ENCODE data around the gene SORBS1.

The SORBS1 gene

GRCh38 chr10:95408983-95409873, 151.9 kb downstream of the SORBS1 start:
- DNase-seq (ENCODE audit: low read depth): no peak

DNA sequence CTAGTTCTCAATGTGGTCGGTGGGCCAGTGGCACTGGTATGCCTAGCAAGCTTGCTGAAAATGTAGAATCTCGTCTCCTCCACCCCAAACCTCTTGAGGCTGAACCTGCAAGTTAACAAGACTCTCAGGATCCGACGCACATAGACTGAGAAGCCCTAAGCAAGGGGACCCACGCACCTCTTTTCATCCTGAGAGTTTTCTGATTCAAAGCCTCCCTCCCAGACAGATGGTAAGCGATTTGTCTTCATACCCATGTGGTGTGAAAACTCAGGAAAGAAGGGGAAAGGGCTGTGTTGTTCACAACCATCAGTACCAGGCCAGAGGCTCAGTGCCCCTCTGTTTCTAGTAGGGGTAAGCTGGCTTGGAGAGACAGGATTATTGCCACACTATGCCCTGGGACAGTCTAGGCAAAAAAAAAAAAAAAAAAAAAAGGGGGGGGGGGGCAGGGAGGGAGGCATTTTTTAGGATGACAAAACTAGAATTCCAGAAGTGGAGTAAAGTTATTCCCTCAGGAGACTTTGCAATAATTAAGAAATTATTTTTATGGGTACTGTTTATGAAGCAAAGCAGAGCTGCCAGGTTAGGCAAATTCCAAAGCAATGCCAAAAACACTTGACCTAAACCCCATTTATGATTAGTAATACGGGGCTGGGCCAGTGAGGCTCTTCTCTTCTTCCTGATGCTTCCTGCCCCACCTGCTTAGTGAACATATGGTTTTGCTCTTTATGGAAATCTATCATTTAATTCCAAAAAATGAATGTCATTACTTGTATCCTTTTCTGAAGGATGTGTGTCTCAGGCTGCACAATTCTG, 152.8 kb downstream of the SORBS1 start:
- DNase-seq (ENCODE audit: low read depth): no peak

DNA sequence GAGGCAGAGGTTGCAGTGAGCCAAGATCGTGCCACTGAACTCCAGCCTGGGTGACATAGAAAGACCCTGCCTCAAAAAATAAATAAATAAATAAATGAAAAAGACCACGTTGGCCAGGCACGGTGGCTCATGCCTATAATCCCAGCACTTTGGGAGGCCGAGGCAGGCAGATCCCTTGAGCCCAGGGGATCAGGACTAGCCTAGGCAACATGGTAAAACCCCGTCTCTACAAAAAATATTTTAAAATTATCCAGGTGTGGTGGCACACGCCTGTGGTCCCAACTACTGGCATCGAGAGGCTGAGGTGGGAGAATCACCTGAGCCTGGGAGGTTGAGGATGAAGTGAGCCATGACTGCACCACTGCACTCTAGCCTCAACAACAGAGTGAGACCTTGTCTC, 153.6 kb downstream of the SORBS1 start:
- no peak for DNase-seq (ENCODE audit: low read depth)

DNA sequence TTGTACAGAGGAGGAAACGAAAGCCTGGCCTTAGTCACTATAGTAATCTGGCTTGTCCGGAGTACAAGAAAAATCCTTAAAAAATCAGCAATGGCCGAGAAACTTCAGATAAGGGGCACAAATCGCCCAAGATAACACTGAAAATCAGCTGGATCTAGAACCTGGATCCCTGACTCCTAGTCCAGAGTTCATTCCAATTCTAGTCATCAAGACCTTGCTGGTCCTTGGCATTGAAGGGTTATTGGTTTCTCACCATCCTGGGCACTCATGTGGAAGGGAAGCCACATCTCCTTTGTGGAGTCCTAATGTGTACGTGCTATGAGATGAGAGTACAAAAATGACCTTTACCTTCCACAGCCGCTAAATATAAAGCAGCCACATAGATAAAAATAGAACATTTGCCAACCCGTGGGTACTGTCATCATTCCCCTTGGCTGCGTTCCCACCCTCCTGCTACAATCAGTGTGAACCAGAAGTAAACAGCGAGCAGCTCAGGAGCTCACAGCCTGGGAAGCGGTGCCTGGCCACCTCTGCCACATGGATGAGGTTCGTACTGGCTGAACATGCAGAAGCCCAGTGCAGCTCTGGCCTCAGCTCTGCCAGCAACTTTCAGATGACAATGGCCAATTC, 154.4 kb downstream of the SORBS1 start:
- DNase-seq (ENCODE audit: low read depth): no peak

GRCh38 chr10:95405655-95406054, 155.5 kb downstream of the SORBS1 start:
- no peak for DNase-seq (ENCODE audit: low read depth)

- DNase-seq (ENCODE audit: low read depth): no peak
These were observed 156.3 kb downstream of the SORBS1 start for GRCh38 chr10:95404864-95405263.

GRCh38 chr10:95404462-95404858, 156.7 kb downstream of the SORBS1 start:
- DNase-seq (ENCODE audit: low read depth): no peak

DNA sequence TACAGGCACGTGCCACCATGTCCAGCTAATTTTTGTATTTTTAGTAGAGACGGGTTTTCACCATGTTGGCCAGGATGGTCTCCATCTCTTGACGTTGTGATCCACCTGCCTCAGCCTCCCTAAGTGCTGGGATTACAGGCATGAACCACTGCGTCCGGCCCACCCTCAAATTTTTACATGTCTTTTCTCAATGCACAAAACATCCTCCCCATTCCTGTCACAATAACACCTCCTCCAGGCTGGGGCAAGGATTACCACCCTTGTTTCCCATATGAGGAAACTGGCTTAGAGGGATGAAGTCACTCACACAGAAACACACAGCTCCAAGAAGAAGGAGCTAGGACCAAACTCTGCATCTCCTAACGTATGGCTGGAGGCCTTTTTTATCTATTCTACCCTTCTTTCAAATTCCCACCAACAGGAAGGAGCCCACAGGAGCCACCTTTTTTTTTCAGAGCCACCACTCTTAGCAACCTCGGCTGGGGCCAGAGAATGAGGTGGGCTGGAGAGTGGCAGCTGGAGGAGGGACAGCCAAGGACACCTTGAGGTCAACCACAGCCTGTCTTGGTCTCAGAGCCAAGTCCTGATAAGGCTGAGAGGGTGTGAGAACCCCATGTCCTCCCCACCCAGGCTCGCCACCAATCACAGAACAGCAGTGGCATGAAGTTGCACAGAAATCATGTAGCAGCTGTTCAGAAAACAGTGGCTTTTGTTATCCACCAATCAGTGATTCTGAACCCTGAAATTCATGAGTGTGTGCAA, 157.3 kb downstream of the SORBS1 start:
- no peak for DNase-seq (ENCODE audit: low read depth)

- DNase-seq (ENCODE audit: low read depth): no peak
These were observed 159.3 kb downstream of the SORBS1 start for GRCh38 chr10:95401704-95402469.

DNA sequence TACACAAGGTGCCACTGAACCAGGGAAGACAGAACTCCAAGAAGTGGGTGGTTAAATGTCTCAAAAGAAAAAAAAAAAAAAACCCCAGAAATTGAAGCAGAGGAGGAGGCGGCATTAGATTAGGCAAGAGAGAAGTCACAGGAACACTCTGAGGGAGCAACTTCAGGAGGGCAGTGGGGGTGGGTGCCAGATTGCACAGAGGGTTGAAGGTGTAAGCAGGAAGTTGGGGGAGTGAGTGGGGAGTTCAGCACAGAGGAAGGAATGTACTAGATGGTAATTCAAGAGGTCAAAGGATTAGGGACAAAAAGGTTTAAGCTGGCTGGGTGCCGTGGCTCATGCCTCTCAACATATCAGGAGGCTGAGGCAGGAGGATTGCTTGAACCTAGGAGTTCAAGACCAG, 160.4 kb downstream of the SORBS1 start:
- DNase-seq (ENCODE audit: low read depth): no peak

DNA sequence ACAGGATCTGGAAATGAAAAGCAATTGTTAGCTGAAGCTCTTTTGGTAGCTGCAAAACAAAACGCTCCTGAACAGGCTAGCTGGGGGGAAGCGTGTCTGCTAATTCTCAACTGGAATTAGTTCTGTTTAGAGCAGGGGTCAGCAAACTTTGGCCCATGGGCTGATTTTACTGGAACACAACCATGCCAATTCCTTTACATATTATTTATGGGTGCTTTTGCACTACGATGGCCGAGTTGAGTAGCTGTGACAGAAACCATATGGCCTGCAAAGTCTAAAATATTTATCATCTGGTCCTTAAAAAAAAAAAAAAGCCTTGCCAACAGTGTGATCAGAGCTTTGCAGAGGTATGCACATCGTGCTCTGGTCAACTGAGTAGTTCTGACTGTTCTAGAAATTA, 162.0 kb downstream of the SORBS1 start:
- no peak for DNase-seq (ENCODE audit: low read depth)

DNA sequence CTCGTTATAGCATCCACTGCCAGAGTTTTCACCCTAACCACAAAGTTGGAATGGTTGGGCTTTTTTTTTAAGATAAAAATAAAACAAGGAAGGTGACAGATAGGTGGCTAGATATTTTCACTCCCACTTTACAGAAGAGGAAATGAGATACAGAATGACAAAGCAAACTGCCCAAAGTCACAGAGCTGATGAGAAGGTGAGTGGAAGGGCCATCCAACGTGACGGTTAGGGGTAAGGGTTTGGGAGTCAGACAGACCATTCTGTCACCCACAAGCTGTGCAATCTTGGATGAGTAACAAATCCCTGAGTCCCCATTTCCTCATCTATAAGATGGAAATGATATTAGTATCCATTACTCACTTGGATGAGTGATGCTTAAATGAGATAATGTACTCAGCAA, 163.4 kb downstream of the SORBS1 start:
- DNase-seq (ENCODE audit: low read depth): no peak

GRCh38 chr10:95395947-95396449, 165.2 kb downstream of the SORBS1 start:
- no peak for DNase-seq (ENCODE audit: low read depth)

DNA sequence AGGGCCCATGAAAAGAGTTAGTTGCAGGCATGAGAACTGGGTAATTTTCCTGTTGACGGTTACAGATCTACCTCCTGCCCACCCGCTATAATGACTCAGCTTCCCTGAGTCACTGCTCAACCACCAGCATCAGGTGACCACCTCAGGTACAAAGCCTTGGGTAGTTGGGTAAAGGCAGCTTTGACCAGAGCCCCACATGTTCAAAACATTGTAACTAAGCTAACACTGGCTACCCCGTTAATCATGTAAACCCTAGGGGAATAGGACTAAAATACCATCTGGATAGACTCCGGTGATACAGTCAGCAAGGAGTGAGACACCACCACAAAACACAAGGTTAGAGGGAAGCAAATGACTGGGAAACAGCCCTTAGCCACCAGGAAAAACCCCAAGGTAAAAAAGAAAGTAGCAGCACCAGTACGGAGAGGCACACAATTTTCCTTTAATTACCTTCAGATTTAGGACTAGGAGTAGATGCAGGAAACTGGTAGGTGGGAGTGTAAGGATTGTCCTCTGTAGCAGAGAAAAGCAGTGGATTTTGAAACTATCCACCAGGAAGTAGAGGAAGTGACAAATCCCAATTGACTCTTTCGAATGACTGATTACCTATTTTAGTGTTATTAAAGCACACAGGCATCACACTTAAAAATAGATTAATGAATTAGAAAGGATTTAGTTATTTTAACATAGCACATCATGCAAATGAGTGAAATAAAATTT, 166.8 kb downstream of the SORBS1 start:
- DNase-seq (ENCODE audit: low read depth): no peak

DNA sequence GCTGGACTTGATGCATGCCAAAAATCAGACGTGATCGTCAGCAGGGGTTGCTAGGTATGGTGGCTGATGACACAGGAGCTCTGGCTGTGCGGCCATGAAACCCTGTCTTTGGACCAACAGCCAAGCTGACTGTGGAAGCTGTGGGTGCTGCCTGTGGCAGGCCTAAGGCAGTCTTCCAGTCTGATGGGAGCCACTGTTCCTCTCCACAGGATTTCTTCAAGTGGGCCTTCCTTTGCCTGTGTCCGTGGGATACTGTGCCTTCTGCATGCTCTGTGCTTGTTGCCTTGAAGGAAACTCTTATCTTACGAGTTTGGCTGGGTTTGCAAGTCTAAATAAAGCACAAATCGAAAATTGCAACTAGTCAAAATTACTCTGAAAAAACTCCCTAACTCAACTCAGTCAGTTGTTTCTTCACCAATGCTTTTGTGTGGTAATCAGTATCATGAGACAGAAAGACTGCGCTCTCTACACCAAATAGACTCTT, 168.4 kb downstream of the SORBS1 start:
- no peak for DNase-seq (ENCODE audit: low read depth)

DNA sequence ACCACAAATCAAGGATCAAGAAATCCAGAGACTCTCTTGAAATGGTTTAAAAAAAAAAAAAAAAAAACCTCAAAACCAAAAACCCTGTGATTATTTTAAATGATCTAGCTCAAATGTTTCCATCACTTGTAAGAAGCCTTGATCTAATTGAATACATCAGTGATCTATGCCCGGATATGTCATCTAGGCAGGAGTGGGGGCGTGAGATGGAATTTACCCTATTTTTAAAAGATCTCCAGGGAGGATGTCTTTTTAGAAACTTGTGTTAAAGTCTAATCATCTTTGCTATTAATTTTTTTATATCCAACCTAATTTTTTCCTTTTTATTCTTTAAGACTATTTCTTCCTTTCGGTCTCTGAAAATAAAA, 169.0 kb downstream of the SORBS1 start:
- DNase-seq (ENCODE audit: low read depth): no peak

- DNase-seq (ENCODE audit: low read depth): no peak
These were observed 169.5 kb downstream of the SORBS1 start for GRCh38 chr10:95391581-95392216.

DNA sequence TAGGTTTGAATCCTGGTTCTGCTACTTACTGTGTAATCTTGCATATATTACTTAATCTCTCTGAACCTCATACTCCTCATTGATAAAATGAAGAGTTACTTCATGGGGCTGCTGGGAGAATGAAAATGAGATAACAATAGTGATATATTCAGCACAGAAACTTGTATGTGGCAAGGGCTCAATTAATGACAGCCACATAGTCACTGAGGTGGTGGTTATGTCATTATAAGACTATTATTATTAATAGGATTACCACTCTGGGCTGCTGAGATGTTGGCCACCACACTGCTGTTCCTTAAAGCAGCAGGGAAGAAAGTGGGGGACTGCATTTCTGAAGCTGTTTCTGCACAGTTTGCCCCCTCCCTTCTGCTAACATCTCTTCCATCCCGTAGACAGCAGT, 170.0 kb downstream of the SORBS1 start:
- no peak for DNase-seq (ENCODE audit: low read depth)

DNA sequence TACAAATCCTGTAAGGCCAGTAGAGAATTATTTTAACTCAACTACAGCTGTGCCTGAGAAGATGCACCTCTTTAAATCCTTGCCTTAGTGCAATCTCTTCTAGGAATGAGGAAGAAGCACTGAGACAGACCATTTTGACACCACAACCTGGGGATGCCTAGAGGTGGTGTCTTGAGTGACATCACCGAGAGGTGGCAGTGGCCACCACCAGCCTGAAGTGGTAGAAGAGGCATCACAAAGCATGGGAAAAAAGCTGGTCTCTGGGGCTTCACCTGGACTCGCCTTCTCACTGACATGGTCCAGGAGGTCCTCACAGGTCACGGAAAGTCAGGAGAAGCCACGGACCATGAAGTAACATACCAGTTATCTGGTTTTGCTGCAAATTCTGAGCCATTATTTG, 171.2 kb downstream of the SORBS1 start:
- no peak for DNase-seq (ENCODE audit: low read depth)

DNA sequence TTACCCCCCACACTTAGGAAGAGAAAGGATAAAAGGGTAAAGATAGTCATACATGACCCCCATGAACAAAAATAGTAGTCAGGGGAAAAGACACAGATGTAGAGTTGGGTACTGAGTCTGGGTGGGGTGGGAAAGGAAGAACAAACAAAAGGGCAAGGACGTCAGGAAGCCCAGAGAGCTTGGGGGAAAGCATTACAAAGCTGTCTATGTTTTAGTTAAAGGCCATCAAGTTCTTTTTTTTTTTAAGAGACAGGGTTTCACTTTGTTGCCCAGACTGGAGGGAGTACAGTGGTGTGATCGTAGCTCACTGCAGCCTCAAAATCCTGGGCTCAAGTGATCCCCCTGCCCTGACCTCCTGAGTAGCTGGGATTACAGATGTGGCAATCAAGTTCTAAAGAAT, 172.0 kb downstream of the SORBS1 start:
- no peak for DNase-seq (ENCODE audit: low read depth)
